HTERT RPE-1 (cell line): Measurements from ENCODE around the gene PALB2.
"Not testable (repeated sequence)": the region's sequence is repeated elsewhere in the genome, so short reads cannot be mapped to it uniquely, and the experiment has no call there.

Source experiments
- in situ Hi-C: fragments of 300-500 bp; cut with MboI; formaldehyde crosslinking; loops from 4 replicates; pipeline ENCODE4 v1.14.3; 2020; ENCODE audit warnings: low sequenced_read_pairs

Gene PALB2

GRCh38 chr16:23584186-23585076 lies 56.7 kb downstream of the PALB2 start:
- in situ Hi-C loops: no loop called here

GRCh38 chr16:23583271-23583670 lies 57.8 kb downstream of the PALB2 start:
- in situ Hi-C loops: not testable (repeated sequence)

GRCh38 chr16:23581764-23582163 lies 59.3 kb downstream of the PALB2 start:
- in situ Hi-C loops: no loop called here

- in situ Hi-C loops: no loop called here
These were observed 60.7 kb downstream of the PALB2 start for GRCh38 chr16:23580391-23580790.

GRCh38 chr16:23579371-23579770 lies 61.7 kb downstream of the PALB2 start:
- in situ Hi-C loops: no loop called here

- in situ Hi-C loops: no loop called here
These were observed 62.8 kb downstream of the PALB2 start for GRCh38 chr16:23578101-23578830.

- in situ Hi-C loops: no loop called here
These were observed 63.6 kb downstream of the PALB2 start for GRCh38 chr16:23577493-23577892.

- in situ Hi-C loops: no loop called here
These were observed 65.3 kb downstream of the PALB2 start for GRCh38 chr16:23575834-23576233.

- in situ Hi-C loops: no loop called here
These were observed 67.3 kb downstream of the PALB2 start for GRCh38 chr16:23573817-23574216.

GRCh38 chr16:23572394-23572793 lies 68.7 kb downstream of the PALB2 start:
- in situ Hi-C loops: no loop called here

GRCh38 chr16:23571895-23572294 lies 69.2 kb downstream of the PALB2 start:
- in situ Hi-C loops: no loop called here

GRCh38 chr16:23570992-23571632 lies 70.0 kb downstream of the PALB2 start:
- in situ Hi-C loops: no loop called here

- in situ Hi-C loops: no loop called here
These were observed 73.5 kb downstream of the PALB2 start for GRCh38 chr16:23567602-23568001.

GRCh38 chr16:23566724-23567123 lies 74.4 kb downstream of the PALB2 start:
- in situ Hi-C loops: no loop called here

- in situ Hi-C loops: no loop called here
These were observed 76.3 kb downstream of the PALB2 start for GRCh38 chr16:23564575-23565363.

GRCh38 chr16:23563186-23563585 lies 77.9 kb downstream of the PALB2 start:
- in situ Hi-C loops: no loop called here

GRCh38 chr16:23562505-23562904 lies 78.6 kb downstream of the PALB2 start:
- in situ Hi-C loops: no loop called here

- in situ Hi-C loops: no loop called here
These were observed 79.5 kb downstream of the PALB2 start for GRCh38 chr16:23561586-23561985.

- in situ Hi-C loops: no loop called here
These were observed 83.1 kb downstream of the PALB2 start for GRCh38 chr16:23557779-23558702.
